Body of pancreas (tissue), 4 donors: ENCODE measurements around the gene MAGEF1.

Experiments used
- POLR2A ChIP-seq, 3 donors: fragments of 450-650 bp; IDR thresholded peaks; one replicate each; pipeline ENCODE4 v1.6.1; 2016; ENCODE audit warnings: antibody characterized with exemption in 3 of 3, mild to moderate bottlenecking in 2 of 3
- TF ChIP-seq, protein P1 (sequence below), 7 experiments: fragments of 450-650 bp in 4 of 7; fragments of 200-600 bp in 3 of 7; sonication (generic) in 3 of 7; IDR thresholded peaks; one replicate each; pipeline ENCODE4 v1.5.1; 2016 to 2019; ENCODE audit warnings: antibody characterized with exemption in 7 of 7

GRCh38 chr3:184761075-184761841 is 49.4 kb upstream of the MAGEF1 start:
- TF ChIP-seq, protein P1, sequence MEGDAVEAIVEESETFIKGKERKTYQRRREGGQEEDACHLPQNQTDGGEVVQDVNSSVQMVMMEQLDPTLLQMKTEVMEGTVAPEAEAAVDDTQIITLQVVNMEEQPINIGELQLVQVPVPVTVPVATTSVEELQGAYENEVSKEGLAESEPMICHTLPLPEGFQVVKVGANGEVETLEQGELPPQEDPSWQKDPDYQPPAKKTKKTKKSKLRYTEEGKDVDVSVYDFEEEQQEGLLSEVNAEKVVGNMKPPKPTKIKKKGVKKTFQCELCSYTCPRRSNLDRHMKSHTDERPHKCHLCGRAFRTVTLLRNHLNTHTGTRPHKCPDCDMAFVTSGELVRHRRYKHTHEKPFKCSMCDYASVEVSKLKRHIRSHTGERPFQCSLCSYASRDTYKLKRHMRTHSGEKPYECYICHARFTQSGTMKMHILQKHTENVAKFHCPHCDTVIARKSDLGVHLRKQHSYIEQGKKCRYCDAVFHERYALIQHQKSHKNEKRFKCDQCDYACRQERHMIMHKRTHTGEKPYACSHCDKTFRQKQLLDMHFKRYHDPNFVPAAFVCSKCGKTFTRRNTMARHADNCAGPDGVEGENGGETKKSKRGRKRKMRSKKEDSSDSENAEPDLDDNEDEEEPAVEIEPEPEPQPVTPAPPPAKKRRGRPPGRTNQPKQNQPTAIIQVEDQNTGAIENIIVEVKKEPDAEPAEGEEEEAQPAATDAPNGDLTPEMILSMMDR (IDR thresholded peaks at IDR 0.05) = no peak
- peak in 2 of 3 donors; percentile 19 to 55 for TF ChIP-seq POLR2A (IDR thresholded peaks at IDR 0.05)
